Measurements from ENCODE around the gene MKLN1.

- TF ChIP-seq EZH2 (IDR thresholded peaks at IDR 0.05; ENCODE audit: low read depth) (no peak), CTCF (conservative IDR thresholded peaks at IDR 0.05) (no peak)
Observed at GRCh38 chr7:131369354-131369753, 41.7 kb downstream of the MKLN1 start.
